HepG2 (cell line): ENCODE results near the gene JMJD8. TPM values are rescaled to one million over a fixed set of nuclear protein-coding genes. Genes with fewer than 3 reads are reported as not detected.

ENCODE experiments used
- HNRNPLL ChIP-seq: fragments of 200-400 bp; formaldehyde crosslinking; IDR thresholded peaks from 2 replicates; pipeline ENCODE4 v1.6.1; 2017; ENCODE audit warnings: mild to moderate bottlenecking, low read depth, low read length; ENCODE audit not compliant: poor library complexity, severe bottlenecking
- ISL2 ChIP-seq: sonication (generic); formaldehyde crosslinking; IDR thresholded peaks from 2 replicates; pipeline ENCODE4 v1.5.0; 2020; ENCODE audit warnings: missing genetic modification reagents
- KAT7 ChIP-seq: IDR thresholded peaks from 2 replicates; pipeline ENCODE4 v1.6.1; 2018; ENCODE audit warnings: borderline replicate concordance, missing compliant biosample characterization
- KLF9 ChIP-seq: IDR thresholded peaks from 2 replicates; pipeline ENCODE4 v1.6.1; 2016; ENCODE audit warnings: low read depth
- NR2F2 ChIP-seq: IDR thresholded peaks from 2 replicates; pipeline ENCODE4 v1.6.1; 2012; ENCODE audit warnings: low read depth, inconsistent platforms, borderline replicate concordance
- NRL ChIP-seq: sonication (generic); formaldehyde crosslinking; IDR thresholded peaks from 2 replicates; pipeline ENCODE4 v1.5.0; 2020; ENCODE audit warnings: missing genetic modification reagents, mild to moderate bottlenecking, moderate library complexity, borderline replicate concordance
- PAF1 ChIP-seq: IDR thresholded peaks from 2 replicates; pipeline ENCODE4 v1.6.1; 2016; ENCODE audit warnings: missing genetic modification reagents, missing compliant biosample characterization
- POGZ ChIP-seq: sonication (generic); formaldehyde crosslinking; IDR thresholded peaks from 2 replicates; pipeline ENCODE4 v1.4.0; 2020; ENCODE audit warnings: mild to moderate bottlenecking, missing genetic modification reagents
- RARA ChIP-seq: IDR thresholded peaks from 2 replicates; pipeline ENCODE4 v1.6.1; 2016; ENCODE audit warnings: missing genetic modification reagents, missing compliant biosample characterization
- SMAD1 ChIP-seq: sonication (generic); formaldehyde crosslinking; IDR thresholded peaks from 2 replicates; pipeline ENCODE4 v1.4.0; 2020; ENCODE audit warnings: missing genetic modification reagents, low read depth, mild to moderate bottlenecking, borderline replicate concordance
- SRF ChIP-seq: IDR thresholded peaks from 2 replicates; pipeline ENCODE4 v1.6.1; 2011; ENCODE audit warnings: mild to moderate bottlenecking, low read depth, low read length, moderate library complexity
- THAP11 ChIP-seq: IDR thresholded peaks from 2 replicates; pipeline ENCODE4 v1.6.1; 2016; ENCODE audit warnings: missing biosample characterization, missing genetic modification reagents
- ZBTB3 ChIP-seq: sonication (generic); formaldehyde crosslinking; IDR thresholded peaks from 2 replicates; pipeline ENCODE4 v1.4.0; 2020; ENCODE audit warnings: low read depth, mild to moderate bottlenecking, moderate library complexity, missing genetic modification reagents, borderline replicate concordance
- ZNF124 ChIP-seq: sonication (generic); formaldehyde crosslinking; IDR thresholded peaks from 2 replicates; pipeline ENCODE4 v1.4.0; 2020; ENCODE audit warnings: missing genetic modification reagents
- ZNF367 ChIP-seq: sonication (generic); formaldehyde crosslinking; IDR thresholded peaks from 2 replicates; pipeline ENCODE4 v1.4.0; 2020; ENCODE audit warnings: missing genetic modification reagents, borderline replicate concordance
- ZNF558 ChIP-seq: sonication (generic); formaldehyde crosslinking; IDR thresholded peaks from 2 replicates; pipeline ENCODE4 v1.9.0; 2022; ENCODE audit warnings: mild to moderate bottlenecking, missing genetic modification reagents, borderline replicate concordance
- ZNF572 ChIP-seq: sonication (generic); formaldehyde crosslinking; IDR thresholded peaks from 2 replicates; pipeline ENCODE4 v1.5.1; 2020; ENCODE audit warnings: mild to moderate bottlenecking, missing genetic modification reagents
- polyA plus RNA-seq, 8 experiments: library from polyadenylated mRNA; depleted of rRNA in 3 of 8; stranded (reverse) in 7 of 8; unstranded in 1 of 8; fragments of >200 nt; fragmentation: Illumina TruSeq in 4 of 8; extraction: Trizol in 4 of 8; gene quantifications; 2 replicates each; pipeline versions ENCODE4 v1.2.1 to v1.2.3, GENCODE V29; 2011 to 2016; ENCODE audit warnings: low read depth in 4 of 8, missing spikeins in 1 of 8, mixed read lengths in 1 of 8; ENCODE audit not compliant: insufficient read depth in 1 of 8
- total RNA-seq, 5 experiments: library from RNA; depleted of rRNA; stranded (reverse); fragments of >200 nt; fragmentation: Illumina TruSeq; extraction: Trizol; gene quantifications; 2 replicates each; pipeline ENCODE4 v1.2.3, GENCODE V29; 2016; ENCODE audit warnings: low read depth in 1 of 5
- TF ChIP-seq, protein P1 (sequence below): sonication (generic); formaldehyde crosslinking; IDR thresholded peaks from 2 replicates; pipeline ENCODE4 v1.5.0; 2020; ENCODE audit warnings: mild to moderate bottlenecking, missing genetic modification reagents
- TF ChIP-seq, protein P2 (sequence below): sonication (generic); formaldehyde crosslinking; IDR thresholded peaks from 2 replicates; pipeline ENCODE4 v1.5.0; 2020; ENCODE audit warnings: mild to moderate bottlenecking, missing genetic modification reagents, moderate library complexity
- TF ChIP-seq, protein P3 (sequence below): sonication (generic); formaldehyde crosslinking; IDR thresholded peaks from 2 replicates; pipeline ENCODE4 v1.8.1; 2022; ENCODE audit warnings: low read depth, mild to moderate bottlenecking, missing genetic modification reagents
- TF ChIP-seq, protein P4 (sequence below): sonication (generic); formaldehyde crosslinking; IDR thresholded peaks from 2 replicates; pipeline ENCODE4 v1.4.0; 2020; ENCODE audit warnings: missing genetic modification reagents

Gene JMJD8
- total and polyA plus RNA-seq, 2 of the 13 experiments (the other 11 are each of a cell fraction or from before 2014, with no cell fraction given): 2.6 to 11.8 TPM

DNA sequence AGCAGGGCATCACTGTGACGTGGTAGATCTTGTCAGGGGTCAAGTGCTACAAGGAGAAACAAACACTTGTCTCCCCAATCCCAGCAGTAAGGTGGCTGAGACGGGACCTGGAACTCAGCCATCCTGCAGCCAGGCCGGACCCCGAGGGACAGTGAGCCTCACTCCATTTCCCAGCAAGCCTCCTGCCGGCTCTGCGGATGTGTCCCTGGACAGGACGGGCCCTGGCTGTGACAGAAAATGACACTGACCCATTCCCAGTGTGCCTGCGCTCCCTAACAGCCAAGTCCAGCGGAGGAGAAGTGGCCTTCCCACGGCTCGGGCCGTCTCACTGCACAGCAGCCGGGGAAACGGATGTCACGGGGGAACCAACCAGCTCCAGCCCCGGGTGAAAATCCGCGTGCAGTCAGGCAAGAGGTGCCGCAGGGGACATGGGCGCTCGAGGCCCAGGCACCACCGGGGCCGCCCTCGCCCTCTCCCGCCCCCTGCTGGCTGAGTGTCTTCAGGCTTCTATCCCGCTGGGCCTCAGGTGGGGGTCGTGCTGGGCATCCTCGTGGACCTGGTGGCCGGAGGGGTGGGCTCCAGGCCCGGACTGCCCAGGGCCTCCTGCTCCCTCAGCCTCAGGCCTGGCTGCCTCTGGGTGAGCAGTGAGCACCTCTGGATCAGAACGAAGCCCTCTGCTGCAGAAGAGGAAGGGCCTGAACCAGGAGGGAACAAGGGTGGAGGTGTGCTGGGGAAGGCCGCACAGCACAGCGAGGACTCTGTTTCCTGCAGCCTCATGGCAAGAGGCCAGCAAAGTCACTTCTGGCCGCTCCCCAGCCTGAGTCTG, 49.5 kb upstream of the JMJD8 start (continued):
- TF ChIP-seq RARA (CRISPR knock-in tag) (no peak), ZNF558 (CRISPR knock-in tag) (no peak), NR2F2 (no peak), ZNF572 (CRISPR knock-in tag) (no peak), KLF9 (CRISPR knock-in tag) (no peak), POGZ (CRISPR knock-in tag) (no peak), ZBTB3 (no peak), HNRNPLL (peak; percentile 23), NRL (CRISPR knock-in tag) (no peak), ZNF124 (CRISPR knock-in tag) (no peak), KAT7 (no peak), PAF1 (CRISPR knock-in tag) (no peak), ISL2 (CRISPR knock-in tag) (no peak), SRF (no peak), SMAD1 (CRISPR knock-in tag) (no peak), THAP11 (no peak), ZNF367 (CRISPR knock-in tag) (no peak)
- TF ChIP-seq, protein P1, sequence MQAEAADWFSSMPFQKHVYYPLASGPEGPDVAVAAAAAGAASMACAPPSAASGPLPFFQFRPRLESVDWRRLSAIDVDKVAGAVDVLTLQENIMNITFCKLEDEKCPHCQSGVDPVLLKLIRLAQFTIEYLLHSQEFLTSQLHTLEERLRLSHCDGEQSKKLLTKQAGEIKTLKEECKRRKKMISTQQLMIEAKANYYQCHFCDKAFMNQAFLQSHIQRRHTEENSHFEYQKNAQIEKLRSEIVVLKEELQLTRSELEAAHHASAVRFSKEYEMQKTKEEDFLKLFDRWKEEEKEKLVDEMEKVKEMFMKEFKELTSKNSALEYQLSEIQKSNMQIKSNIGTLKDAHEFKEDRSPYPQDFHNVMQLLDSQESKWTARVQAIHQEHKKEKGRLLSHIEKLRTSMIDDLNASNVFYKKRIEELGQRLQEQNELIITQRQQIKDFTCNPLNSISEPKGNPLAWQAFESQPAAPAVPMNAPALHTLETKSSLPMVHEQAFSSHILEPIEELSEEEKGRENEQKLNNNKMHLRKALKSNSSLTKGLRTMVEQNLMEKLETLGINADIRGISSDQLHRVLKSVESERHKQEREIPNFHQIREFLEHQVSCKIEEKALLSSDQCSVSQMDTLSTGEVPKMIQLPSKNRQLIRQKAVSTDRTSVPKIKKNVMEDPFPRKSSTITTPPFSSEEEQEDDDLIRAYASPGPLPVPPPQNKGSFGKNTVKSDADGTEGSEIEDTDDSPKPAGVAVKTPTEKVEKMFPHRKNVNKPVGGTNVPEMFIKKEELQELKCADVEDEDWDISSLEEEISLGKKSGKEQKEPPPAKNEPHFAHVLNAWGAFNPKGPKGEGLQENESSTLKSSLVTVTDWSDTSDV (CRISPR knock-in tag): no peak
- TF ChIP-seq, protein P2, sequence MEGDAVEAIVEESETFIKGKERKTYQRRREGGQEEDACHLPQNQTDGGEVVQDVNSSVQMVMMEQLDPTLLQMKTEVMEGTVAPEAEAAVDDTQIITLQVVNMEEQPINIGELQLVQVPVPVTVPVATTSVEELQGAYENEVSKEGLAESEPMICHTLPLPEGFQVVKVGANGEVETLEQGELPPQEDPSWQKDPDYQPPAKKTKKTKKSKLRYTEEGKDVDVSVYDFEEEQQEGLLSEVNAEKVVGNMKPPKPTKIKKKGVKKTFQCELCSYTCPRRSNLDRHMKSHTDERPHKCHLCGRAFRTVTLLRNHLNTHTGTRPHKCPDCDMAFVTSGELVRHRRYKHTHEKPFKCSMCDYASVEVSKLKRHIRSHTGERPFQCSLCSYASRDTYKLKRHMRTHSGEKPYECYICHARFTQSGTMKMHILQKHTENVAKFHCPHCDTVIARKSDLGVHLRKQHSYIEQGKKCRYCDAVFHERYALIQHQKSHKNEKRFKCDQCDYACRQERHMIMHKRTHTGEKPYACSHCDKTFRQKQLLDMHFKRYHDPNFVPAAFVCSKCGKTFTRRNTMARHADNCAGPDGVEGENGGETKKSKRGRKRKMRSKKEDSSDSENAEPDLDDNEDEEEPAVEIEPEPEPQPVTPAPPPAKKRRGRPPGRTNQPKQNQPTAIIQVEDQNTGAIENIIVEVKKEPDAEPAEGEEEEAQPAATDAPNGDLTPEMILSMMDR (CRISPR knock-in tag): peak; percentile 72
- TF ChIP-seq, protein P3, sequence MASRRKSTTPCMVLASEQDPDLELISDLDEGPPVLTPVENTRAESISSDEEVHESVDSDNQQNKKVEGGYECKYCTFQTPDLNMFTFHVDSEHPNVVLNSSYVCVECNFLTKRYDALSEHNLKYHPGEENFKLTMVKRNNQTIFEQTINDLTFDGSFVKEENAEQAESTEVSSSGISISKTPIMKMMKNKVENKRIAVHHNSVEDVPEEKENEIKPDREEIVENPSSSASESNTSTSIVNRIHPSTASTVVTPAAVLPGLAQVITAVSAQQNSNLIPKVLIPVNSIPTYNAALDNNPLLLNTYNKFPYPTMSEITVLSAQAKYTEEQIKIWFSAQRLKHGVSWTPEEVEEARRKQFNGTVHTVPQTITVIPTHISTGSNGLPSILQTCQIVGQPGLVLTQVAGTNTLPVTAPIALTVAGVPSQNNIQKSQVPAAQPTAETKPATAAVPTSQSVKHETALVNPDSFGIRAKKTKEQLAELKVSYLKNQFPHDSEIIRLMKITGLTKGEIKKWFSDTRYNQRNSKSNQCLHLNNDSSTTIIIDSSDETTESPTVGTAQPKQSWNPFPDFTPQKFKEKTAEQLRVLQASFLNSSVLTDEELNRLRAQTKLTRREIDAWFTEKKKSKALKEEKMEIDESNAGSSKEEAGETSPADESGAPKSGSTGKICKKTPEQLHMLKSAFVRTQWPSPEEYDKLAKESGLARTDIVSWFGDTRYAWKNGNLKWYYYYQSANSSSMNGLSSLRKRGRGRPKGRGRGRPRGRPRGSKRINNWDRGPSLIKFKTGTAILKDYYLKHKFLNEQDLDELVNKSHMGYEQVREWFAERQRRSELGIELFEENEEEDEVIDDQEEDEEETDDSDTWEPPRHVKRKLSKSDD: no peak
- TF ChIP-seq, protein P4, sequence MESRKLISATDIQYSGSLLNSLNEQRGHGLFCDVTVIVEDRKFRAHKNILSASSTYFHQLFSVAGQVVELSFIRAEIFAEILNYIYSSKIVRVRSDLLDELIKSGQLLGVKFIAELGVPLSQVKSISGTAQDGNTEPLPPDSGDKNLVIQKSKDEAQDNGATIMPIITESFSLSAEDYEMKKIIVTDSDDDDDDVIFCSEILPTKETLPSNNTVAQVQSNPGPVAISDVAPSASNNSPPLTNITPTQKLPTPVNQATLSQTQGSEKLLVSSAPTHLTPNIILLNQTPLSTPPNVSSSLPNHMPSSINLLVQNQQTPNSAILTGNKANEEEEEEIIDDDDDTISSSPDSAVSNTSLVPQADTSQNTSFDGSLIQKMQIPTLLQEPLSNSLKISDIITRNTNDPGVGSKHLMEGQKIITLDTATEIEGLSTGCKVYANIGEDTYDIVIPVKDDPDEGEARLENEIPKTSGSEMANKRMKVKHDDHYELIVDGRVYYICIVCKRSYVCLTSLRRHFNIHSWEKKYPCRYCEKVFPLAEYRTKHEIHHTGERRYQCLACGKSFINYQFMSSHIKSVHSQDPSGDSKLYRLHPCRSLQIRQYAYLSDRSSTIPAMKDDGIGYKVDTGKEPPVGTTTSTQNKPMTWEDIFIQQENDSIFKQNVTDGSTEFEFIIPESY (CRISPR knock-in tag): peak; percentile 98
